Measurements from ENCODE around the gene C4BPA.

Gene C4BPA

GRCh38 chr1:207128336-207128921 lies 24.4 kb downstream of the C4BPA start:
- no peak for DNase-seq

GRCh38 chr1:207129053-207129452 lies 25.0 kb downstream of the C4BPA start:
- no peak for DNase-seq

GRCh38 chr1:207130252-207131036 lies 26.4 kb downstream of the C4BPA start:
- no peak for DNase-seq

GRCh38 chr1:207131163-207131562 lies 27.1 kb downstream of the C4BPA start:
- DNase-seq: no peak

DNA sequence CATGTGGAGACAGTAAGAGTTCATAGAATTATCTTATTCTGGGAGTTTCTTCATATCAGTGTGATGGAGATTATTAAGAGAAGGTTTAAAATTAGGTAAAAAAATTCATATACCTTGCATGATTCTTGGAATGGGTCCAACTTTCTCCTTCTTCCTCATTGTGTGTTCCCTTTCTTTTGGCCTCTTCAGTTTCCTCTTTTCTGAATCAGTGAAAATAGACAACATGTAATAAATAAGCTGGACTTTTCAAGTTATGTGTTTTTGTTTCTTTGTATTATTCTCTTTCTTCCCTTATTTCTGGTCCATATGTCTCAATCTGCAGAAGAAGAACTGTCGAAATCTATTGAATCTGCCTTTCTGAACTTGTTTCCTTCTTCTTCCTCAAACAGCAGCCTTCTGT lies 30.5 kb downstream of the C4BPA start:
- no peak for DNase-seq

- no peak for DNase-seq
Observed at GRCh38 chr1:207139616-207140015, 35.6 kb downstream of the C4BPA start.

DNA sequence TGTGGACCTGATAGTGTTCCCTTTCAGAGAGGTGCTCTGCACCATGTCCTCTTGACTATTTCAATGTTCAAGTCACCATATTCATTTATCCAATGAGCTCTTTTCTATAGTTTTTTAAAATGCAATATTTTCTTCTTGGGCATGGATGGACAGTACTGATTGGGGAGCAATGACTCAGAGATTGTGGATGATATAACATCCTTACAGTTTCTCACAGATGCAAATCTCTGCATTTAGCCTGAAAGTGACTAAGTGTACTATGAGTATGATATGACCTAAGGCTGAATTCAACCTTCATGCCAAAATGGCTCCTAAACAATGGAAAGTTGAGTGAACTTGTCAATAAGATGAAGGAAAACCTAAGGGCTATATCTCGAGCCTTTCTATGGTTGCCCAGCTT lies 36.5 kb downstream of the C4BPA start:
- DNase-seq: no peak

DNA sequence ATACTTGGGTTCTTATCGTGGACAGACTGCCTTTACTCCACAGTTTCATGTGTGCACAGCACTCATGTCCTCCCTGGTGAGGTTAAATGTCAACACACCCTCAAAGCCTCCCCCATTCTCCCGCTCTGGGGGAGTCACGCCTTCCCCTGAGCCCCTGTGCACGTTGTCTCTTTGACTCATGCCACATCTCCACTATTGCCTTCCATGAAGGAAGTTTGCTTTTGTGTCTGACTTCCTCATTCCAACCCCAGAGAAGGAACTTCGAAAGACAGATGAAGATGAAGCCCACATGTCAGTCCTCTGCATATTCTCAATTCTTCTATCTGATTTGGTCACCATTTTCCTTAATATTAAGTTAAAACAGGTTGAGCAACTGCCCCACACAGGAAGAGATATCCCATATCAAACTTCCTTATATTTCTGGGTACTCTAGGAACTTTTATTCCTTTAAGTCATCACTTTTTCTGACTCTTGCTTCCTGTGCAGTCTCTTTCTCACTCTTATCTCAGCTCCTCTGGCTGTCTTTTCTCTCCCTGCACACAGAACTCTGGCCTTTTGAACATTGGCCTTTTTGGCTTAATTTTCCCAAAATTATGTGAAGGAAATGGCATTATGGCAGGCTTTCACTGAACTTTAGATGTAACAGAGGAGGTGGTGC lies 41.5 kb downstream of the C4BPA start:
- DNase-seq: no peak

DNA sequence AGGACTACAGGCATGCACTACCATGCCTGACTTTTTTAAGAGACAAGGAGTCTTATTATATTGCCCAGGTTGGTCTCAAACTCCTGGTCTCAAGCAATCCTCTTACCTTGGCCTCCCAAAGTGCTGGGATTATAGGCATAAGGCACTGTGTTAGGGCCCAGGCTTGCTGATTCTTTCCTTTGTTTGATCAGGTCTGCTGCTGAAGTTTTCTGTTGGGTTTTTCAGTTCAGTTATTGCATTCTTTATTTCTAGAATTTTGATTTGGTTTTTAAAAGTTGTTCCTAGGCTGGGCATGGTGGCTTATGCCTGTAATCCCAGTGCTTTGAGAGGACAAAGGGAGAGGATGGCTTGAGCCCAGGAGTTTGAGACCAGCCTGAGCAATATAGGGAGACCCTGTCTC lies 47.9 kb downstream of the C4BPA start:
- DNase-seq: no peak

DNA sequence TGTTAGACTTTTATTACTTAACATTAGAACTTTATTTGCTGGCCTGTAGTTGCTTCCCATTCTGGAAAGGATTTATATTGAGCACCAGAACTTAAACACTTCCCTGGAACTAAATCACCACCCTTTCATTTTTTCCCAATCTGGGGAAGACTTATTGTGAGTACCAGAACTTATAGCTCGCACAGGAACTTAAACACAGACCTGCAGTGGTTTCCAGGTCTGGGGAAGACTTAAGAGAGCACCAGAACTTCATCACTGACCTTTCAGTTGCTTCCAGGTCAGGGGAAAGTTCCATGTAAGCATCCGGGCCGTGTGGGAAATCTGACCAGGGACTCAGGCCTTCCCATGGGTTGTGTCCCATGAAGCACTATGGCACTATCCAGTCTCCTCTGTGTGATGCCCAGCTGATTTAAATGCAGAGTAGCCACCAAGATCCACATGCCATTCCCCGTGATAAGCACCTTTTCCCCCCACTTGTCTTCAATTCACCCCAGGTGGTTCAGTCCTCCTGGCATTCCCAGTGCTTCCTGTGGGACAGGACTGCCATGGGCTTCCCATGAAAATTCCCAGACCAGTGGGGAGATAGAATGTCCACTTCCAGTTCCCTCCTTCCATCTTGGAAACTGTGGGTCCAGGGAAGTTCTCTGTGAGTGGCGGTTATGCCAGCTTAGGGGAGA lies 48.9 kb downstream of the C4BPA start:
- no peak for DNase-seq

- DNase-seq: no peak
Observed at GRCh38 chr1:207155028-207155427, 51.0 kb downstream of the C4BPA start.

DNA sequence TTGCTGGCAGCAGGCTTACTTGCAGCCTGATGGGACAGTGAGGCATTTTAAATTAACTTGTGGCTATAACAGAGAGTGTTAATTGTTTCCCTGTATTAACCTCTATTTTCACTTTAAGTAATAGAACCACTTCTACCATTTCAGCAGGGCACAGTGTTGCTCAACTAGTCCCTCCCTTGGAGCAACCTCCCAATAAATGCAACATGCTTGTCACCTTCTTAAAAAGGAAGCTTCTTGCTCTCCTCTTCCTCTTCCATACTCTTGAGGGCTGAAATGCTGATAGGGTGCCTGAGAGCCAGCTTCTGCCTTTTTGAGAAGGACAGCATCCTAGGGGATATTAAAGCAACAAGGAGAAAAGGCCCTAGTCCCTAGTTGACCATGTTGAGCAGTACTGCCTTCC lies 52.1 kb downstream of the C4BPA start:
- DNase-seq: no peak

DNA sequence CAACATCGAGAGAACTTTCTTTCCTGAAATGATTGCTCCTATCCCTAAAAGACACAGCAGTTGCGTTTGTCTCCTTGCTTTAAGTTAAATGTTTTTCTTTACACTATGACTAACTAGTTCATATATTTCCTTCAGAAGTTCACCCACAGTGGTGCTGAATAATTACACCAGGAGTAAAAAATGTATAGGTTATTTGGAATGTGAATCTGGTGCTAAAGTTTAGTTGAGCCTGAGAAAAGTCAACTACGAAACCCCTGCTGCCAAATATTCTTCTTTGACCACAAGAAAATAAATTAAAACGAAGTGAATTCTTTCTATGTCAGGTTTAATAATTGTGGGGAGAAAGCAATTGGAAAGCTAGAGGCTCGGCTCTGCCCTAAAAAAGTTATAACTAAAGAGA lies 52.8 kb downstream of the C4BPA start:
- DNase-seq: no peak

GRCh38 chr1:207164086-207164485 lies 60.1 kb downstream of the C4BPA start:
- no peak for DNase-seq

GRCh38 chr1:207172321-207172720 lies 68.3 kb downstream of the C4BPA start:
- no peak for DNase-seq

DNA sequence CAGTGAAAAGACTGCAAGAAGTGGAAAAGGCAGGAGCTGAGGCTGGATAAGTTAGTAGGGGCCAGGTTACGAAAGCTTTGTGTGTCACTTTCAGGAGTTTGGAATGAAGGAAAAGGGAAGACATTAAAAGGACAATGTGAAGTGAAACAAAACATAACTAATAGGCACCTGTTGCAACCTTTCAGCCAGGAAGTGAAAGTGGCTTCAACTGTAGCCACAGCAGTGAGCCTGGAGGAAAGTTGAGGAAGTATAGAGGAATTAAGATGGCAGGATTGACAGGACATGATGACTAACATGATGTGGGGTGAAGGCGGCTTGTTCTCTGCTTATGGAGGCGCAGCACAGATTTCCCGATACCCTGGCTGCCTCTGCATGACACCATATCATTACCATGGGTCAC lies 68.9 kb downstream of the C4BPA start:
- DNase-seq: no peak

DNA sequence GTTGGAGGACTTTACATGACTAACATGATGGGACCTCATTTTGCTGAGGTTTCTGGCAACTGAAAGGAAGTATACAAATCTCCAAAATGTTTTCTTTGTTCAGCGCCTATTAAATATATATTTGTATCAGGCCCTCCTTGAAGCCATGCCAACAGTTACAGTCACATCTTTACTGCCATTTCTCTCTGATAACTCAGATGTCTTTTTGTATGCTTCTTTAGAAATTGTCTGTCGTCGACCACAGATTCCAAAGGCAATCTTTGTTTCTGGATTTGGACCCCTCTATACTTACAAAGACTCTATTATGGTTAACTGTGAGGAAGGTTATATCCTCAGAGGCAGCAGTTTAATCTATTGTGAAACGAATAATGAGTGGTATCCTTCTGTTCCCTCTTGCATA lies 69.4 kb downstream of the C4BPA start:
- no peak for DNase-seq

- no peak for DNase-seq
Observed at GRCh38 chr1:207174913-207175312, 70.9 kb downstream of the C4BPA start.

DNA sequence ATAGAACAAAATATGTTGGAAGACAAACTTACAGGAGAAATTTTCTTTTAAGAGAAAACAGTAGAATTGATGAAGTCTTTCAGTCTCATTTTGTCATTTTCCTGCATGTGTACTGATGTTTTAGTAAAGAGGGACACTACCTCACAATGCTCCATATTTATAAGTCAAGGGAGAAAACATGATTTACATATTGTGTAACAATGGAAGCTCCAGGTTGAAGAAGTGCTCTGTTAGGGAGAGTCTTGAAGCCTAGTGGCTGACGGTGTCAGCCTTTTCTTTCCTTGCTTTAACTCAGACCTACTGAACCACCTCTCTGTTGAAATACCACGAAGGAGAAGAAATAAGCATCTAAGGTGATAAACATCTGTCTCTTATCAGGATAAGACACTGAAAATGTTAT lies 75.0 kb downstream of the C4BPA start:
- DNase-seq: no peak

DNA sequence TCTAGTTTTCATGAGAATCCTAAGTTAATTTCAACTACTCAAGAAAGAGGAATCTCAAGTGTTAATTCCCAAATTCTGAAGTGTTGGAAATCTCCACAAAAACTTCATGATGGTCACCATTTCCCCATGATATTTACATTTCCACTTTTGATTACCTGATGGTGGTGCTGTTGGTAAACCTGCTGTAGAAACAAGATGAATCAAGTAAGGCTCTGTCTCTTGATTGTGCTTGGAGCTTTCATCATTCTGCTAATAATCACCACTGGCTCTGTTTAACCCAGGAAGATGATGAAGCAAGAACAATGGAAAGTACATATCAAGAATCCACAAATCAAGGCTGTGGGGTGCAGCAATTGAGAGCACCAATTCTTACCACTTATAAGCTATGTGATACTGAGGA lies 77.8 kb downstream of the C4BPA start:
- no peak for DNase-seq

DNA sequence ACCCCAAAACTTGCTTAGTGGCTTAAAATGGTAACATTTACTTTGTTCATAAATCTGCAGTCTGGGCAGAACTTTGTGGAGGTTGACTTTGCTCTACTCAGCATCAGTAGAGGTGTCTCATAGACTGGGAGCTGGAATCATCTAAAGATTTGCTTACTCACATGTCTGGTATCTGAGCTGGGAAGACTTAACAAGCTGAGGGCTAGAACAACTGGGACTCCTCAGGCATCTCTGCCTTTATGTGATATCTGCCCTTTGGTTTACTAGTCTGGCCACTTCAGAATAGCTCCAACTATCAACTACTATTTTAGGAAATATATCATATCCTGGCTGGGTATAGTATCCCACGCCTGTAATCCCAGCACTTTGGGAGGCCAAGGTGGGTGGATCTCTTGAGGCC lies 82.5 kb downstream of the C4BPA start:
- DNase-seq: no peak

DNA sequence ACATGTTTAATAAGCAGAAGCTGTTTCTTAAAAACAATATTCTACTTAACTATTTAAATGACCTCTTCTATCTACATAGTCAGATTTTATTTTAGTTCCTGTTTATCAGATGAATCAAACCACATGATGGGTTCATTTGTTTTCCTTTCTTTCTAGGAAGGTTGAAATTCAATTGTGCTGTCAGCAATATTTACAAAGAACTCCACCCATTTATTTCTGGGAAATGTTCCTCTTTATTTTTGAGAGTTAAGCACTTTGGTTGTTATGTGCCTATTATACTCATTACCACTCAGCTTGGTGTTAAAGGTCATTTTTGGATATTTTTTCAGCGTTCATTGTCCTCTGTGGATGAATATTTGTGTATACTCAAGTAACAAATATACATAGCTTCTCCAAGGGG lies 84.9 kb downstream of the C4BPA start:
- no peak for DNase-seq

GRCh38 chr1:207191061-207191460 lies 87.0 kb downstream of the C4BPA start:
- DNase-seq: no peak

- DNase-seq: no peak
Observed at GRCh38 chr1:207191776-207192175, 87.7 kb downstream of the C4BPA start.
